Spinal cord (tissue), 10 donors: ENCODE data around the gene CDK1. TPM values are rescaled to one million over a fixed set of nuclear protein-coding genes. Genes with fewer than 3 reads are reported as not detected.

Experiments
- DNase-seq, 6 donors: peaks; one replicate each; pipeline versions ENCODE4 v3.0.0 to v3.0.0-alpha.2; 2013 to 2015; ENCODE audit warnings: low spot score in 6 of 6, low read depth in 4 of 6
- H3K27ac ChIP-seq: one replicate; pipeline ENCODE4 v1.5.1; 2013; ENCODE audit warnings: low read depth, low read length, control low read depth
- H3K27me3 ChIP-seq: one replicate; pipeline ENCODE4 v1.6.1; 2013; ENCODE audit warnings: low read length; ENCODE audit not compliant: control insufficient read depth, insufficient read depth
- H3K36me3 ChIP-seq: one replicate; pipeline ENCODE4 v1.6.1; 2013; ENCODE audit warnings: low read length; ENCODE audit not compliant: control insufficient read depth, insufficient read depth
- H3K4me1 ChIP-seq: one replicate; pipeline ENCODE4 v1.6.1; 2013; ENCODE audit warnings: low read length; ENCODE audit not compliant: control insufficient read depth, insufficient read depth
- H3K4me3 ChIP-seq: one replicate; pipeline ENCODE4 v1.5.1; 2013; ENCODE audit warnings: low read depth, low read length, control low read depth
- H3K9me3 ChIP-seq: one replicate; pipeline ENCODE4 v1.6.1; 2013; ENCODE audit warnings: low read length; ENCODE audit not compliant: control insufficient read depth, insufficient read depth
- WGBS: methylation state at CpG from one replicate; pipeline ENCODE4 v1.1.5; 2013; ENCODE audit warnings: missing lambda C conversion rate; ENCODE audit not compliant: insufficient coverage; 5-methylcytosine and 5-hydroxymethylcytosine counted together
- long read RNA-seq, 4 donors: transcript quantifications; one replicate each; lab custom pipeline, GENCODE V29; 2026
- polyA plus RNA-seq, 2 donors: library from polyadenylated mRNA; unstranded; fragments of 120-200 nt; gene quantifications; one replicate each; pipeline ENCODE4 v1.2.1, GENCODE V29; 2013; ENCODE audit not compliant: insufficient read length in 2 of 2
- total RNA-seq, 2 donors: library from RNA; depleted of rRNA in 1 of 2; stranded (reverse); fragments of 120-200 nt in 1 of 2; fragments of >200 nt in 1 of 2; gene quantifications; one replicate each; pipeline versions ENCODE4 v1.2.3 to v1.2.4, GENCODE V29; 2013 to 2014
- donor health status: healthy.

Gene CDK1
- 10 to 100 TPM; 44.4 to 49.0 TPM for total RNA-seq
- polyA plus RNA-seq, result 10 to 100 TPM; 38.7 to 45.7 TPM
- long read RNA-seq, donor 1, transcript CDK1-203 (8 exons, 1,913 nt), result major isoform, 25 of 57 reads
- long read RNA-seq, donor 1, partial matches to known transcripts, result 31 of 57 reads
- long read RNA-seq, donor 1, other reads (novel, unspliced or antisense), result 0 of 57 reads
- long read RNA-seq, donor 2, transcript CDK1-203 (8 exons, 1,913 nt), result major isoform, 8 of 8 reads
- long read RNA-seq, donor 2, partial matches to known transcripts, result 0 of 8 reads
- long read RNA-seq, donor 2, other reads (novel, unspliced or antisense), result 0 of 8 reads
- long read RNA-seq, donor 3, transcript CDK1-203 (8 exons, 1,913 nt), result major isoform, 11 of 19 reads
- long read RNA-seq, donor 3, partial matches to known transcripts, result 8 of 19 reads
- long read RNA-seq, donor 3, other reads (novel, unspliced or antisense), result 0 of 19 reads
- long read RNA-seq, donor 4, transcript CDK1-203 (8 exons, 1,913 nt), result major isoform, 52 of 152 reads
- long read RNA-seq, donor 4, partial matches to known transcripts, result 87 of 152 reads
- long read RNA-seq, donor 4, other reads (novel, unspliced or antisense), result 13 of 152 reads

DNA sequence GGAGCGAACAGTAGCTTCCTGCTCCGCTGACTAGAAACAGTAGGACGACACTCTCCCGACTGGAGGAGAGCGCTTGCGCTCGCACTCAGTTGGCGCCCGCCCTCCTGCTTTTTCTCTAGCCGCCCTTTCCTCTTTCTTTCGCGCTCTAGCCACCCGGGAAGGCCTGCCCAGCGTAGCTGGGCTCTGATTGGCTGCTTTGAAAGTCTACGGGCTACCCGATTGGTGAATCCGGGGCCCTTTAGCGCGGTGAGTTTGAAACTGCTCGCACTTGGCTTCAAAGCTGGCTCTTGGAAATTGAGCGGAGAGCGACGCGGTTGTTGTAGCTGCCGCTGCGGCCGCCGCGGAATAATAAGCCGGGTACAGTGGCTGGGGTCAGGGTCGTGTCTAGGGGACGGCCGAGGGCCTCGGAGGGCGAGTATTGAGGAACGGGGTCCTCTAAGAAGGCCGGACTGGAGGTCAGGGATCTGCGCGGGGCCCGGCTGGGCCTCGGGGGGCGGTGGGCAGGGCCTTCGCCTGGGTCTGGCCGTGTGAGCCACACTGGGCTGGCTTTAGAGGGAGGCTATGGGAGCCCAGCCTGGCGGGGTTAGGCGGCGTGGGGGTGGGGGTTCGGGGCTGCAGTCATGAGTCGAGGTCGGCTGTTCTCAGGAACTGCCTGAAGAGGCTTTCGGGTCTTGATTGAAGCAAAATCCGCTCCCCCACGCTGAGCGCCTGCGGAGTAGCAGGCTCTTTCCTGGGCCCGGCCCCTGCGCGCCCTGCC lies at the start of gene CDK1:
CDK1 (plus strand) TSS at position 265 of the 757 bp plus-strand sequence. CDS start 1,688 bp downstream, outside the sequence.
- H3K4me3 ChIP-seq, result peak within 1 kb of the TSS; percentile 90
- H3K27me3 ChIP-seq, result no peaks in the 10 kb centered on the region
- WGBS, result under 1% methylated on average over 58 of the region's 58 CpGs
- peak; percentile 95 to 100 (median 99) for DNase-seq
- peaks cover 7% of the 10 kb centered on the region for H3K4me1 ChIP-seq
- peak within 1 kb of the TSS; percentile 75 for H3K27ac ChIP-seq
- no peaks in the 10 kb centered on the region for H3K36me3 ChIP-seq
- H3K9me3 ChIP-seq, result no peaks in the 10 kb centered on the region

DNA sequence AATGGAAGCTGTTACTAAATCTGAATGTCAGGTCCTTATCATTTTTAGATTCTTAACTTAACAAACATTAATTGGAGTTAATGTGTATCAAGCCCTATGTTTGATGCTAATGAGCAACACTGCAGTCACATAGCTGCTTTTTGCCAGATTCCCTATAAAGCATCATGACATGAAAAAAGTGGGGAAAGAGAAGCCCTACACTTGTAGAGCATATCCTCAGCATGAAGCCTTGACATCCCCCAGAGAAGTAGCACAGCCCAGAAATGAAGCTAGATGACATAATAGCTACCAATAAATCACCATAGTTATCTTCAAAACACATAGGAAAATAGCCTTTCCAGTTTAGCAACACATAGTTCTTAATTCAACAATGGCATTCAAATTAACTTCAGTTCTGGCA lies 49.2 kb upstream of the CDK1 start:
- DNase-seq, result no peak
- Histone ChIP-seq H3K27ac (no peak overlapping the region), H3K4me3 (no peak overlapping the region)

DNA sequence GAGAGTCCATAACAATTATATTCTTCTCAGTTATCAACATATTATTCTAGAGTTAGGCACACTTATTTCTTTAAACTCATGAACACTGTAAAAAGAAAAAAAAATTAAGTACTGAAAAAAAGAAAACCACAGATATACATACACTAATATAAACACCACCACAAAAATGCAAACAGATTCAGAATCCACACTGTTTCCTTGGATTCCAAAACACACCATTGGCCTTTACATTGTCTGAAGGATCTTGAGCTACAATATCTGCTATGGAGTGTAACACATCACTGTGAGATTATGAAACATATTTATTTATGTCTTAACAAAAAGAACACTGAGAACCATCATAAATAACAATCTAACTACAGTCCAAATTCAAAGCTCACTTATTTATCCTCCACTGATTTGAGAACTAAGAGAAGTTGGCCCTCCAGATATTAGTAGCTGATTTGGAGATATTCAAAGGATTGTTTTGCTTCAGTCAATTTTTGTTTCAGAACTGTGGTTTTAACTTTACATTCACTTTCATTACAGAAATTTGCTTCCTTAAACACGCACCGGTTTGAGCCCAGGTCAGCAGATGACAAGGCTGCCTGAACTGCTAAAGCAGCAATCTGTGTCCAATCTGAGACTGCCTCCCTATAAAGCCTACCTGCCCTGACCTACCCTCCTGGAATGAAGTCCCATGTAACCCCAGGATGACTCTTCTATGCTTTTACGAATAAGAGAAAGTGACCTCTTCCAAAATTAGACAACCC lies 47.0 kb upstream of the CDK1 start:
- no peak for DNase-seq
- WGBS, result 100% methylated on average over 3 of the region's 3 CpGs
- Histone ChIP-seq H3K27me3 (peaks cover 29% of the 10 kb centered on the region), H3K4me1 (peaks cover 18% of the 10 kb centered on the region), H3K36me3 (no peaks in the 10 kb centered on the region), H3K4me3 (no peak overlapping the region), H3K9me3 (no peaks in the 10 kb centered on the region), H3K27ac (no peak overlapping the region)

More for the DNA sequence above, 49.2 kb upstream of the CDK1 start:
- H3K27me3 ChIP-seq, result peaks cover 21% of the 10 kb centered on the region
- no peaks in the 10 kb centered on the region for H3K36me3 ChIP-seq
- no peaks in the 10 kb centered on the region for H3K9me3 ChIP-seq
- H3K4me1 ChIP-seq, result peaks cover 18% of the 10 kb centered on the region

DNA sequence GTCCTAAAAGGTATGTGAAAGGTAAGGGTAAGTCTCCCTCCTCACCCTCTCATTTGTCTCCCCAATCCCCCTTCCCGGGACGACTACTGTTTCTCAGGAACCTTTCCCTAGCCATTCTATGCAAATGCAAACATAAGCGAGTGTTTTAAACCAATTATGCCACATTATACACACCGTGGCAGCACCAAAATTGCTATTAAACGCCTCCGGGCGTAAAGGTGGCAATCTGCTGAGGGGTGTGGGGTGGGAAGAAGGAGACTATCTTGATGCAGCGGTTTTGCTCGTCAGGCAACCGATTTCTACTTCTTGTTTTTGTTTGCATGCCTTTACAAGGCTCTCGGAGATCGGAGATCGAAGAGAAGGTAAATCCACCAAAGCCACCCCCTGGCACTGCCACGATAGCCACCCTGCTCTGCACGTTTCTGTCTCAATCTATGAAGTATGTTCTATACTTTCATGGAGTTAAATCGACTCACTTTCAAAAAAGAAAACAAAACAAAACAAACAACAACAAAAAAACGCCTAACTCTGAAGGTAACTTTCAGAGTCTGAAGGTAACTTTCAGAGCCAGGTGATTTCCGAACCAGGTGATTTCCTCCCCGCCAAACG lies 46.0 kb upstream of the CDK1 start:
- WGBS, result 3% methylated on average over 5 of the region's 20 CpGs
- DNase-seq, result peak in 3 of 6 donors; percentile 1 to 26 (median 12)

DNA sequence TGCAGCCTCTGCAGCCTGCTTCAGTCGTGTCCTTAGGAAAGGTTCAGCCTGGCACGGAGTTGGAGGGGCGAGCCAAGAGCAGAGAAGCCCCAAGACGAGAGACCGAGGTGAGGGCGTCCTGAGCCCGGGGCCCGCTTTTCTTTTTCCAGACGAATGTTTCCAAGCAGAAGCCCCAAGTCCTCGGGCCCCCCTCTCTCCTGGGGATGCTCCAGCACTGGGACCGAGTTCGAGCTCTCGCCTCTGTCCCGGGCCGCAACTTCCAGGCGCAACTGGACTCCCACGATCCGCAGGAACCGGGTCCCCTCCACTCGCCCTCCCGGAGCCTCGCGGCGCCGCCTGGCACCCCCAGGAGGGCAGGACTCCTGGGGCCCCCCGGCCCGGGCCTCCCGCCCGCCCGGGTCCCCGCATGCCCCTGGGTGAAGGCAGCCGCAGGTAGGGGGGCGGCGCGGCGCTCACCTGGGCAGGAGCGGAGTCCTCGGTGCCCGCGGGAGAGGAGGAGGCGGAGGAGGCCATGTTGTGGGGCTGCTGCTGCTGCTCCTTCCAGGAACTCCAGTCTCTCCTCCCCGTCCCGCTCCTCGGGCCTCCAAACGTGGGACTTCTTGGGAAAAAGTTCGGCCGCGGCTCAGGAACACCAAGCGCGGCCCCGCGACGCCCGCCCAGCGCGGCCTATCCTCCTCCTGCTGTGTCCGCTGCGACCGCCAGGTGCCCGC lies 45.3 kb upstream of the CDK1 start:
- Histone ChIP-seq H3K9me3 (no peaks in the 10 kb centered on the region), H3K4me3 (peak overlapping the region; percentile 45), H3K36me3 (no peaks in the 10 kb centered on the region), H3K27me3 (peaks cover 29% of the 10 kb centered on the region), H3K27ac (no peak overlapping the region), H3K4me1 (peaks cover 18% of the 10 kb centered on the region)
- WGBS, result under 1% methylated on average over 60 of the region's 60 CpGs
- DNase-seq, result peak in 2 of 6 donors; percentile 19 to 41

More for the DNA sequence above, 46.0 kb upstream of the CDK1 start:
- Histone ChIP-seq H3K9me3 (no peaks in the 10 kb centered on the region), H3K27me3 (peaks cover 29% of the 10 kb centered on the region), H3K4me3 (peak overlapping the region; percentile 45), H3K27ac (no peak overlapping the region), H3K36me3 (no peaks in the 10 kb centered on the region), H3K4me1 (peaks cover 18% of the 10 kb centered on the region)

DNA sequence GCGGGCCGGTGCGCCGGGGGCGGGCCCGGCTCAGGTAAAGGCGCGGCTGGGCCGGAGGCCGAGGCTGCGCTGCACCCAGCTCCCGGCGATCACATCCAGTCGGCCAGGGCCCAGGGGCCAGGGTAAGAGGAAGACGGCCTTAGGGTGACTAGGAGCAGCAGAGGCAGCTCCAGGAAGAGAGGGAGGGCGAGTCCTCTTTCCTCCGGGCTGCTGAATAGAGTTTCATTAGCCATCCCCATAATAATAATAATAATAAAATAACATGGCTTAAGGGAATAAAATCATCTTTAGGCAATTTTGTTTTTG lies 44.8 kb upstream of the CDK1 start:
- peaks cover 29% of the 10 kb centered on the region for H3K27me3 ChIP-seq

DNA sequence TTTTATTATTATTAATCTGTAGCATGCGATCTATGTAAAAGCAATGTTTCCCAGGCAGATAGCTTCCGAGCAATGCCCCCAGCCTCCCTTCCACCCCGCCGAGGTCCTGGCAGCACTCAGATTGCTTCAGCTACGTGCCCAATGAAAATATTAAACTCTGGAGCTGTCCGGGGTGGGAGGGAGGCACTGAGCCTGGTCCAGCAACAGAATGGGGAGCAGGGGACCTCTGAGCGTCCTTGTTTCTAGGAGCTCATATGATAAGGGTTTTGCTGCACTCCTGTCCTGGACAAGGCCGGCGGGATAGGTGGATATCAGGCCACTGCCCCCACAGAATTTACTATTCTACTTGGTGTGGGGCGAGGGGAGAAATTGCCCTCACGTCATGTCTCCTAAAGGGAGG lies 44.5 kb upstream of the CDK1 start:
- H3K4me3 ChIP-seq, result peak overlapping the region; percentile 4
- H3K27me3 ChIP-seq, result peaks cover 29% of the 10 kb centered on the region
- WGBS, result 79% methylated on average over 7 of the region's 11 CpGs

More for the DNA sequence above, 44.8 kb upstream of the CDK1 start:
- 0% methylated on average over 10 of the region's 17 CpGs for WGBS
- H3K4me3 ChIP-seq, result peak overlapping the region; percentile 45
- no peak for DNase-seq
- no peaks in the 10 kb centered on the region for H3K9me3 ChIP-seq
- no peaks in the 10 kb centered on the region for H3K36me3 ChIP-seq
- peaks cover 18% of the 10 kb centered on the region for H3K4me1 ChIP-seq
- no peak overlapping the region for H3K27ac ChIP-seq

DNA sequence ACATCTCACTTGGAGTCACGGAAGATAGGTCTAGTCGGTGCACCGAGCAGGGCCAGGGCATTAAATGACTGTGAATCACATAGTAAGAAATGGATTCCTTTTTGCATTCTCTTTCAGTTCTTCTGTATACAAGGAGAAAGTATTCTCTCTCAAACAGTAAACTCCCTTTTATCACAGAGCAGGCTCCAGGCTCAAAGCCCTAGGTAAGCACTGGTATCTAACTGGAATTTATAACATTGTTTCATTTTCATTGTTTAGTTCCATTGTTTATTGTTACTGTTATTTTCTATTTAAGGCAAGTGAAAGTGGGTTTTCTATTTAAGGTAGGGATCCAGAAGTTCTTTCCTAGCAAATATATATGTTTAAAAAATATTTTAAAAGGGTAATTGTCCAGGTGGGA lies 44.1 kb upstream of the CDK1 start:
- no peaks in the 10 kb centered on the region for H3K9me3 ChIP-seq
- no peak for DNase-seq
- H3K4me1 ChIP-seq, result peaks cover 18% of the 10 kb centered on the region
- peaks cover 29% of the 10 kb centered on the region for H3K27me3 ChIP-seq
- no peak overlapping the region for H3K27ac ChIP-seq
- WGBS, result 100% methylated on average over 1 of the region's 3 CpGs
- H3K36me3 ChIP-seq, result no peaks in the 10 kb centered on the region
- no peak overlapping the region for H3K4me3 ChIP-seq

More for the DNA sequence above, 44.5 kb upstream of the CDK1 start:
- Histone ChIP-seq H3K27ac (no peak overlapping the region), H3K9me3 (no peaks in the 10 kb centered on the region), H3K4me1 (peaks cover 18% of the 10 kb centered on the region), H3K36me3 (no peaks in the 10 kb centered on the region)
- DNase-seq, result no peak
